ENCODE measurements around the gene AVPR2. TPM values are rescaled to one million over a fixed set of nuclear protein-coding genes. Genes with fewer than 3 reads are reported as not detected.

Gene AVPR2
- total RNA-seq, 1 donor from 2014 or later = 0.77 TPM

GRCh38 chrX:153939573-153939972 lies 35.1 kb downstream of the AVPR2 start:
- no peak overlapping the region for H3K27ac Mint-ChIP-seq (ENCODE audit: unreplicated experiment)
- TF ChIP-seq, protein P1, sequence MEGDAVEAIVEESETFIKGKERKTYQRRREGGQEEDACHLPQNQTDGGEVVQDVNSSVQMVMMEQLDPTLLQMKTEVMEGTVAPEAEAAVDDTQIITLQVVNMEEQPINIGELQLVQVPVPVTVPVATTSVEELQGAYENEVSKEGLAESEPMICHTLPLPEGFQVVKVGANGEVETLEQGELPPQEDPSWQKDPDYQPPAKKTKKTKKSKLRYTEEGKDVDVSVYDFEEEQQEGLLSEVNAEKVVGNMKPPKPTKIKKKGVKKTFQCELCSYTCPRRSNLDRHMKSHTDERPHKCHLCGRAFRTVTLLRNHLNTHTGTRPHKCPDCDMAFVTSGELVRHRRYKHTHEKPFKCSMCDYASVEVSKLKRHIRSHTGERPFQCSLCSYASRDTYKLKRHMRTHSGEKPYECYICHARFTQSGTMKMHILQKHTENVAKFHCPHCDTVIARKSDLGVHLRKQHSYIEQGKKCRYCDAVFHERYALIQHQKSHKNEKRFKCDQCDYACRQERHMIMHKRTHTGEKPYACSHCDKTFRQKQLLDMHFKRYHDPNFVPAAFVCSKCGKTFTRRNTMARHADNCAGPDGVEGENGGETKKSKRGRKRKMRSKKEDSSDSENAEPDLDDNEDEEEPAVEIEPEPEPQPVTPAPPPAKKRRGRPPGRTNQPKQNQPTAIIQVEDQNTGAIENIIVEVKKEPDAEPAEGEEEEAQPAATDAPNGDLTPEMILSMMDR (IDR thresholded peaks at IDR 0.05; ENCODE audit: unreplicated experiment) = no peak
- H3K9me3 Mint-ChIP-seq (ENCODE audit: unreplicated experiment) = no peaks in the 10 kb centered on the region
- H3K4me3 Mint-ChIP-seq (ENCODE audit: unreplicated experiment) = no peak overlapping the region
- no peak for DNase-seq (ENCODE audit: low spot score)
- no peaks in the 10 kb centered on the region for H3K36me3 Mint-ChIP-seq (ENCODE audit: low read depth, unreplicated experiment)
- H3K27me3 Mint-ChIP-seq (ENCODE audit: unreplicated experiment) = peaks cover 4% of the 10 kb centered on the region
- peaks cover 6% of the 10 kb centered on the region for H3K4me1 Mint-ChIP-seq (ENCODE audit: unreplicated experiment)

- no peak for DNase-seq (ENCODE audit: low spot score)
- peaks cover 2% of the 10 kb centered on the region for H3K27me3 Mint-ChIP-seq (ENCODE audit: unreplicated experiment)
- no peak overlapping the region for H3K4me3 Mint-ChIP-seq (ENCODE audit: unreplicated experiment)
- H3K27ac Mint-ChIP-seq (ENCODE audit: unreplicated experiment) = no peak overlapping the region
- no peaks in the 10 kb centered on the region for H3K36me3 Mint-ChIP-seq (ENCODE audit: low read depth, unreplicated experiment)
- TF ChIP-seq, protein P1 (IDR thresholded peaks at IDR 0.05; ENCODE audit: unreplicated experiment) = no peak
- no peaks in the 10 kb centered on the region for H3K9me3 Mint-ChIP-seq (ENCODE audit: unreplicated experiment)
- H3K4me1 Mint-ChIP-seq (ENCODE audit: unreplicated experiment) = peaks cover 4% of the 10 kb centered on the region
These were observed 37.1 kb downstream of the AVPR2 start for GRCh38 chrX:153941336-153942252.

GRCh38 chrX:153944140-153944799 lies 39.8 kb downstream of the AVPR2 start, which contains the start of gene RENBP:
Gene RENBP, minus strand, starts transcription at chrX:153944643. Its CDS starts 33 bp downstream, at chrX:153944610.
- TF ChIP-seq, protein P1 (IDR thresholded peaks at IDR 0.05; ENCODE audit: unreplicated experiment) = no peak
- peaks cover 4% of the 10 kb centered on the region for H3K36me3 Mint-ChIP-seq (ENCODE audit: low read depth, unreplicated experiment)
- H3K4me1 Mint-ChIP-seq (ENCODE audit: unreplicated experiment) = peaks cover 11% of the 10 kb centered on the region
- H3K9me3 Mint-ChIP-seq (ENCODE audit: unreplicated experiment) = no peaks in the 10 kb centered on the region
- peak within 1 kb of the TSS; percentile 51 for H3K4me3 Mint-ChIP-seq (ENCODE audit: unreplicated experiment)
- DNase-seq (ENCODE audit: low spot score) = no peak
- H3K27ac Mint-ChIP-seq (ENCODE audit: unreplicated experiment) = no peak within 1 kb of the TSS
- peaks cover 2% of the 10 kb centered on the region for H3K27me3 Mint-ChIP-seq (ENCODE audit: unreplicated experiment)

DNA sequence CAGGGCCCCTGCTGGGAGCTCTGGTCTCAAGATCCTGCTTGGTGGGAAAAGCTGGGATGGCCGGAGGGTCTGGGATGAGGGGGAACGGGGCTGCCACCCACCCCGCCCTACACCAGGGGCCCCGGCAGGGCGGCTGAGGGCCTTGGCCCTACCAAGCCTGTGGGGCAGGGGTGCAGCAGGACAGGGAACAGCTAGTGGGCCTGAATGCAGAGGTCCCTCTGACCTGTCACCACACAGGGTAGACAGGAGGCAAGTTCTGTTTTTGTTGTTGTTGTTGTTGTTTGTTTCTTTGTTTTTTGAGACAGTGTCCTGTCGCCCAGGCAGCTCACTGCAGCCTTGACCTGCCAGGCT lies 40.3 kb downstream of the AVPR2 start:
- Mint-ChIP-seq H3K4me3 (ENCODE audit: unreplicated experiment) (no peak overlapping the region), H3K36me3 (ENCODE audit: low read depth, unreplicated experiment) (peaks cover 4% of the 10 kb centered on the region)

More for the DNA sequence above, 40.3 kb downstream of the AVPR2 start:
- TF ChIP-seq, protein P1 (IDR thresholded peaks at IDR 0.05; ENCODE audit: unreplicated experiment) = no peak
- Mint-ChIP-seq H3K4me1 (ENCODE audit: unreplicated experiment) (peaks cover 11% of the 10 kb centered on the region), H3K27ac (ENCODE audit: unreplicated experiment) (no peak overlapping the region), H3K27me3 (ENCODE audit: unreplicated experiment) (peaks cover under 1% of the 10 kb centered on the region), H3K9me3 (ENCODE audit: unreplicated experiment) (no peaks in the 10 kb centered on the region)
- DNase-seq (ENCODE audit: low spot score) = no peak

Measured in endothelial cell (in vitro differentiated cells).